MM.1S (cell line): ENCODE data around the gene GLTPD2.

Experiments
- DNase-seq: peaks from one replicate; pipeline ENCODE4 v3.0.0-alpha.2; 2015
- H2AFZ ChIP-seq: fragments of 300-600 bp; sonication (generic); 2 replicates; pipeline ENCODE4 v1.6.0; 2016; ENCODE audit warnings: antibody characterized with exemption, low read length
- H3F3A ChIP-seq: fragments of 300-600 bp; sonication (generic); 2 replicates; pipeline ENCODE4 v1.6.1; 2016; ENCODE audit warnings: mild to moderate bottlenecking, antibody characterized with exemption, low read length, moderate library complexity, mixed read lengths; ENCODE audit not compliant: insufficient read depth
- H3K27ac ChIP-seq: fragments of 300-600 bp; sonication (generic); 2 replicates; pipeline ENCODE4 v1.5.1; 2016; ENCODE audit warnings: mild to moderate bottlenecking, low read length
- H3K27me3 ChIP-seq: fragments of 300-600 bp; sonication (generic); replicated peaks from 2 replicates; pipeline ENCODE4 v1.6.0; 2016; ENCODE audit warnings: low read length; ENCODE audit not compliant: insufficient read depth
- H3K36me3 ChIP-seq: fragments of 300-600 bp; sonication (generic); replicated peaks from 2 replicates; pipeline ENCODE4 v1.6.1; 2016; ENCODE audit warnings: mild to moderate bottlenecking, low read length, mixed read lengths; ENCODE audit not compliant: insufficient read depth
- H3K4me1 ChIP-seq: fragments of 300-600 bp; sonication (generic); 2 replicates; pipeline ENCODE4 v1.6.1; 2016; ENCODE audit warnings: low read length, mixed read lengths
- H3K4me2 ChIP-seq: fragments of 300-600 bp; sonication (generic); 2 replicates; pipeline ENCODE4 v1.6.0; 2016; ENCODE audit warnings: low read depth, low read length
- H3K4me3 ChIP-seq: fragments of 300-600 bp; sonication (generic); 2 replicates; pipeline ENCODE4 v1.5.1; 2016; ENCODE audit warnings: low read length, mixed read lengths
- H3K79me2 ChIP-seq: fragments of 300-600 bp; sonication (generic); 2 replicates; pipeline ENCODE4 v1.6.1; 2016; ENCODE audit warnings: mixed run types, low read length, mixed read lengths
- H3K9ac ChIP-seq: fragments of 300-600 bp; sonication (generic); 2 replicates; pipeline ENCODE4 v1.6.1; 2016; ENCODE audit warnings: low read length, mixed read lengths
- H3K9me2 ChIP-seq: fragments of 300-600 bp; sonication (generic); replicated peaks from 2 replicates; pipeline ENCODE4 v1.6.1; 2016; ENCODE audit warnings: mild to moderate bottlenecking, low read length, mixed read lengths; ENCODE audit not compliant: insufficient read depth
- H3K9me3 ChIP-seq: fragments of 300-600 bp; sonication (generic); replicated peaks from 2 replicates; pipeline ENCODE4 v1.6.1; 2016; ENCODE audit warnings: mild to moderate bottlenecking, low read length, mixed read lengths; ENCODE audit not compliant: insufficient read depth
- H4K20me1 ChIP-seq: fragments of 300-600 bp; sonication (generic); 2 replicates; pipeline ENCODE4 v1.6.1; 2016; ENCODE audit warnings: mild to moderate bottlenecking, low read length, moderate library complexity, mixed read lengths; ENCODE audit not compliant: insufficient read depth
- EZH2 ChIP-seq: fragments of 300-600 bp; sonication (generic); optimal IDR thresholded peaks from 2 replicates; pipeline ENCODE3; 2017; ENCODE audit warnings: low read depth, mild to moderate bottlenecking, antibody characterized with exemption, low read length, mixed read lengths
- EZH2phosphoT487 ChIP-seq: fragments of 300-600 bp; sonication (generic); IDR thresholded peaks from 2 replicates; pipeline ENCODE4 v1.6.1; 2018; ENCODE audit warnings: antibody characterized with exemption, low read length
- TF ChIP-seq, protein P1 (sequence below): fragments of 300-600 bp; sonication (generic); IDR thresholded peaks from 2 replicates; pipeline ENCODE4 v1.5.1; 2016; ENCODE audit warnings: antibody characterized with exemption, low read length, mixed read lengths

GLTPD2 gene

DNA sequence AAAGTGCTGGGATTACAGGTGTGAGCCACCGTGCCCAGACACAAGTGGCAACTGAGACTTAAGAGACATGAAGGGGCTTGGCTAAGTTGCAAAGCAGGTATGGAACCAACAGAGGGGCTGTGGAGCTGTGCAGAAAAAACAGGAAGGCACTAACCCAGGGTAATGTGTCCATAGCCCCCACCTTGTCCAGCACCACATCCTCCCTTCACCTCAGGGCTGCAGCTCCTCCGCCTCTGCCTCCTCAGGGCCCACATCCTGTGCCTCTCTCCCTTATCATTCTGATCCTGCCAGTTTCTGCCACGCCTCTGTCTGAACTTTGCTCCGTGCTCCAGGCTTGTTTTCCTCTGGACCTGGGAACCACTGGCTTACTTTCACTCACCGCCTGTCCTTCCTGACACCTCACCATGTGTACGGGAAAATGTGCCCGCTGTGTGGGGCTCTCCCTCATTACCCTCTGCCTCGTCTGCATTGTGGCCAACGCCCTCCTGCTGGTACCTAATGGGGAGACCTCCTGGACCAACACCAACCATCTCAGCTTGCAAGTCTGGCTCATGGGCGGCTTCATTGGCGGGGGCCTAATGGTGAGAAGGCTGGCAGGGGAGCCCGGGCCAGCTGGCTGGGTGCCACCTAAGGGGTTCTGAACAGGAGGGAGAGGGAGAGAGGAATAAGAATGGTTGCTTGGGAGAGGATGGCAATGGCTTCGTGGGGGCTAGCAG is 17.1 kb upstream of the GLTPD2 start, which contains the start of gene TM4SF5:
TSS of gene TM4SF5 (plus strand) at position 368 of the 716 bp plus-strand sequence. CDS start at position 405, 37 bp downstream.
- no peaks in the 10 kb centered on the region for H4K20me1 ChIP-seq
- peaks cover 24% of the 10 kb centered on the region for H3K27me3 ChIP-seq
- TF ChIP-seq, protein P1, sequence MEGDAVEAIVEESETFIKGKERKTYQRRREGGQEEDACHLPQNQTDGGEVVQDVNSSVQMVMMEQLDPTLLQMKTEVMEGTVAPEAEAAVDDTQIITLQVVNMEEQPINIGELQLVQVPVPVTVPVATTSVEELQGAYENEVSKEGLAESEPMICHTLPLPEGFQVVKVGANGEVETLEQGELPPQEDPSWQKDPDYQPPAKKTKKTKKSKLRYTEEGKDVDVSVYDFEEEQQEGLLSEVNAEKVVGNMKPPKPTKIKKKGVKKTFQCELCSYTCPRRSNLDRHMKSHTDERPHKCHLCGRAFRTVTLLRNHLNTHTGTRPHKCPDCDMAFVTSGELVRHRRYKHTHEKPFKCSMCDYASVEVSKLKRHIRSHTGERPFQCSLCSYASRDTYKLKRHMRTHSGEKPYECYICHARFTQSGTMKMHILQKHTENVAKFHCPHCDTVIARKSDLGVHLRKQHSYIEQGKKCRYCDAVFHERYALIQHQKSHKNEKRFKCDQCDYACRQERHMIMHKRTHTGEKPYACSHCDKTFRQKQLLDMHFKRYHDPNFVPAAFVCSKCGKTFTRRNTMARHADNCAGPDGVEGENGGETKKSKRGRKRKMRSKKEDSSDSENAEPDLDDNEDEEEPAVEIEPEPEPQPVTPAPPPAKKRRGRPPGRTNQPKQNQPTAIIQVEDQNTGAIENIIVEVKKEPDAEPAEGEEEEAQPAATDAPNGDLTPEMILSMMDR = no peak
- TF ChIP-seq EZH2 (no peak), EZH2phosphoT487 (no peak)
- no peak within 1 kb of the TSS for H3K27ac ChIP-seq
- no peak within 1 kb of the TSS for H3K9ac ChIP-seq
- H3K4me2 ChIP-seq = no peak within 1 kb of the TSS
- H3K4me3 ChIP-seq = no peak within 1 kb of the TSS
- H3F3A ChIP-seq = no peaks in the 10 kb centered on the region
- no peaks in the 10 kb centered on the region for H3K4me1 ChIP-seq
- H3K9me2 ChIP-seq = no peaks in the 10 kb centered on the region
- no peak within 1 kb of the TSS for H2AFZ ChIP-seq
- no peaks in the 10 kb centered on the region for H3K36me3 ChIP-seq
- no peaks in the 10 kb centered on the region for H3K9me3 ChIP-seq
- no peaks in the 10 kb centered on the region for H3K79me2 ChIP-seq
- DNase-seq = no peak

GRCh38 chr17:4772235-4772613 is 16.5 kb upstream of the GLTPD2 start:
- no peaks in the 10 kb centered on the region for H3K9me2 ChIP-seq
- no peak overlapping the region for H3K9ac ChIP-seq
- no peak overlapping the region for H3K4me3 ChIP-seq
- no peak overlapping the region for H3K27ac ChIP-seq
- TF ChIP-seq, protein P1 = no peak
- no peak for TF ChIP-seq EZH2
- no peaks in the 10 kb centered on the region for H3K79me2 ChIP-seq
- no peaks in the 10 kb centered on the region for H3K4me1 ChIP-seq
- no peaks in the 10 kb centered on the region for H3K36me3 ChIP-seq
- H3K9me3 ChIP-seq = no peaks in the 10 kb centered on the region
- no peak overlapping the region for H2AFZ ChIP-seq
- no peak for DNase-seq
- no peak overlapping the region for H3K4me2 ChIP-seq
- H3K27me3 ChIP-seq = peaks cover 24% of the 10 kb centered on the region
- no peaks in the 10 kb centered on the region for H4K20me1 ChIP-seq
- no peaks in the 10 kb centered on the region for H3F3A ChIP-seq

DNA sequence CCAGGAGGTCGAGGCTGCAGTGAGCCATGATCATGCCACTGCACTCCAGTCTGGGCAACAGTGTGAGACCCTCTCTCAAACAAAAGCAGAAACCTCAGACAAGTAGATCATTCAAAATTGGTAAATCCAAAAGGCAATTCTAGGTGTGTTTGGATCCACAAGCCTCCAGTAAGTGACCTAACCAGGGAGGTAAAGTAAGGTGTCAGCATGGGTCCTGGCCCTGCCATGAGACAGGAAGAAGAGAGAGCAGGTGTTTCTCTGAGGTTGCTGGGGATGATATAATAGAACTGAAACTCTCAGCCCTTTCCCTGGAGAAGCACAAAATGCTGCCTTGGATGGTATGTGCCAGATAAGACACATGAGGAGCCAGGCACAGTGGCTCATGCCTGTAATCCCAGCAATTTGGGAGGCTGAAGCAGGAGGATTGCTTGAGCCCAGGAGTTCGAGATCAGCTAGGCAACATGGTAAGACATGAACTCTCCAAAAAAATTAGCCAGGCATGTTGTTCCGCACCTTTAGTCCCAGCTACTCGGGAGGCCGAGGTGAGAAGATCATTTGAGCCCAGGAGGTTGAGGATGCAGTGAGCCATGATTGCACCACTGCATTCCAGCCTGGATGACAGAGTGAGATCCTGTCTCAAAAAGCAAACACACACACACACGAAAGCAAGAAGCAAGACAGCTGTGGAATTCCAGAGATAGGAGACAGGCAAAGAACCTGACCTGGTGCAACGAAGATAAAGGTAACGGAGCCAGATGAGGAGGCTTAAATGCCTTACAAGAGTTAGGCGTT is 10.6 kb upstream of the GLTPD2 start:
- Histone ChIP-seq H2AFZ (no peak overlapping the region), H3K9me2 (no peaks in the 10 kb centered on the region), H3K4me3 (no peak overlapping the region), H3K4me1 (0 out of 2 replicates have a peak, but pooled peaks cover 9% of the 10 kb centered on the region), H3F3A (no peaks in the 10 kb centered on the region), H3K36me3 (no peaks in the 10 kb centered on the region), H3K79me2 (no peaks in the 10 kb centered on the region), H3K9me3 (no peaks in the 10 kb centered on the region), H3K27me3 (peaks cover 30% of the 10 kb centered on the region), H3K9ac (no peak overlapping the region), H4K20me1 (no peaks in the 10 kb centered on the region), H3K4me2 (no peak overlapping the region; the same call in 1 of the 2 replicates), H3K27ac (no peak overlapping the region)
- no peak for DNase-seq
- TF ChIP-seq, protein P1 = no peak
- TF ChIP-seq EZH2 (no peak), EZH2phosphoT487 (no peak)
